ENCODE measurements around the gene FAM89A. TPM values are rescaled to one million over a fixed set of nuclear protein-coding genes. Genes with fewer than 3 reads are reported as not detected.
A peak's percentile ranks its signal among the peaks of the same experiment; 100 is the strongest.
"Not testable (repeated sequence)": the region's sequence is repeated elsewhere in the genome, so short reads cannot be mapped to it uniquely, and the experiment has no call there.

Gene FAM89A
- total RNA-seq, 1 donor from 2014 or later, result 181 TPM

DNA sequence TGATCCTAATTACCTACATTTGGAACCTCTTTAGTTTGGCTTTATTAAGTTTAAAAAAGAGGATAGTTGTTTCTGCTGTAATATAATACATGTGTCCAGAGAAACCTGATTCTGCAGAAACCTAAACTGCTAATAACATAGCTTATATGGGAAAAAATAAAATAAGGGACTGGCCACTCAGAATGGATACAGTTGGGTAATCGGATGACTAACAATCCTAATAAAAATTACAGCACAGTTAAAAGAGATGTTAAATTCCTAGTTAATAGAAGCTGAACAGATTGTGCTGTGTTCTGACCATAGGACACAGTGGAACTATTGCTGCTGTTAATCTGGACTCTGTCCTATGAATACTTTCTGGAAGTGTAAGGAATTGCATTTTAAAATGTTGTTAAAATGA, 45.2 kb downstream of the FAM89A start:
- no peak for DNase-seq (ENCODE audit: low spot score)

DNA sequence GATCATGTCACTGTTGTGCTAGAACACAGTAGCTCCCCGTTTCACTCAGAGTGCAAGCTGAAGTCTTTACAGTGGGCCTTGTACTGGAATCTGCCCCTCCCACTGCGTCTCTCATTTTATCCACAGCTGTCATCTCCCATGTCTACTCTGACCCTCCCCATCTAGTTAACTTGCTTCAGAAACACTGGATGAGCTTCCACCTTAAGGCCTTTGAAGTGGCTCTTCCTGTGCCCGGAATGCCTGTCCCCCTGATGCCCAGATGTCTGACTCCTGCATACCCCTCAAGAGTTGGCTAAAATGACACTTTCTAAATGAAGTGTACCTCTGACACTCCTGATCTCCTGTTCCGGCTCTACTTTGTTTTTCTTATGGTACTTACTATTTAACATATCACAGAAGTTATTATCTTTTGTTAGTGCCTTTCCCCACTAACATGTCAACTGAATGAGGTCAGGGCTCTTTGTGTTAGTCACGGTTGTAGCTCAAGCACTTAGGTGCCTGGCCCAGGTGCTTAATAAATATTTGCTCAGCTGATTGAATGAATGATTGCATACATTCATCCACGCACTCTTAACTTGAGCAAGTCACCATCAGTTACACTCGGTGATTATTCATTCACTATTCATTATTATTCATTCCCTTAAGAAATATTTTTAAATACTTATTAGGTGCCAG, 47.8 kb downstream of the FAM89A start:
- DNase-seq (ENCODE audit: low spot score), result no peak

DNA sequence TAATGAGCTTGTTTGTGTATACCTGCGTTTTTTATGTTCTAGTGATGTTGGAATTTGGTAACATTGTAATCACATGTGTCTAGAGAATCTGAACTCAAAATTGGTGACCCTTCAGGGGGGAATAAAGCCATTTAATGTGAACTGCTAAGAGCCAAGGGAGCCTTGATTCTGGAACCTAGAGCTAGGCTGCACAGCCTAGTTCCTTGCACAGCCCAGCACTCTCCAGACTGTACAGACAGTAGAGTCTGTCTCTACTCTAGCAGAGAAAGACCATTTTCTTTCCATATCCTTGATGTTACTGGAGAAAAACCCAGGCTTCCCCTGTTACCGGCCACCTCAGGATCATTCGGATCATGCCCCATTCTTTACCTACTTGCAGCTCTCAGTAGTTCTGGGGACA, 52.6 kb downstream of the FAM89A start:
- no peak for DNase-seq (ENCODE audit: low spot score)

DNA sequence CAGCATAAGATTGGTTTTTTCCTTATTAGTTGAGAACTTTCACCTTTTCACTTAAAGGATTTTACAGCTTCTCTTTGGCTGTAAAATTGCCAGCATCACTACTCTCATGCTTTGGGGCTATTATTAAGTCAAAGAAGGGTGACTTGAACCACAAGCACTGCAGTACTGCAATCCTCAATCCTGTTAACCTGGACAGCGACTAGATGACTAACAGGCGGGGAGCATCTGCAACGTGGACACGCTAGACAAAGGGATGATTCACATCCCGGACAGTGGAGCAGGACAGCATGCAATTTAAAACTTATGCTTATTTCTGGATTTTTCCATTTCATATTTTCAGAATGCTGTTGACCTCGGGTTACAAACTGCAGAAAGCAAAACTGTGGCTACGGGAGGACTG, 53.1 kb downstream of the FAM89A start:
- DNase-seq (ENCODE audit: low spot score), result no peak

DNA sequence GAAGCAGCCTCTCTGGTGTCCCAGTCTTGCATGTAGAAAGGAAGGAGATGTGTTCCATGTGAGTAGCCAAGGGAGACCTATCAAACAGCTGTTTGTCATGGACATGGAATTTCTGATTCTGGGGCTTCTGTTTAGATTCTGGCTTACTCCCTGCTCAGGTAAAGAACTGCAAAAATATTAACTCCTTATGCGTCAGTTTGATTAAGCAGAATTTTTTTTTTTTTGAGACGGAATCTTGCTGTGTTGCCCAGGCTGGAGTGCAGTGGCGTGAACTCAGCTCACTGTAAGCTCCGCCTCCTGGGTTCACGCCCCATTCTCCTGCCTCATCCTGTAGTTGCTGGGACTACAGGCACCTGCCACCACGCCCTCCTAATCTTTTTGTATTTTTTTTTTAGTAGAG, 54.3 kb downstream of the FAM89A start:
- DNase-seq (ENCODE audit: low spot score), result no peak

DNA sequence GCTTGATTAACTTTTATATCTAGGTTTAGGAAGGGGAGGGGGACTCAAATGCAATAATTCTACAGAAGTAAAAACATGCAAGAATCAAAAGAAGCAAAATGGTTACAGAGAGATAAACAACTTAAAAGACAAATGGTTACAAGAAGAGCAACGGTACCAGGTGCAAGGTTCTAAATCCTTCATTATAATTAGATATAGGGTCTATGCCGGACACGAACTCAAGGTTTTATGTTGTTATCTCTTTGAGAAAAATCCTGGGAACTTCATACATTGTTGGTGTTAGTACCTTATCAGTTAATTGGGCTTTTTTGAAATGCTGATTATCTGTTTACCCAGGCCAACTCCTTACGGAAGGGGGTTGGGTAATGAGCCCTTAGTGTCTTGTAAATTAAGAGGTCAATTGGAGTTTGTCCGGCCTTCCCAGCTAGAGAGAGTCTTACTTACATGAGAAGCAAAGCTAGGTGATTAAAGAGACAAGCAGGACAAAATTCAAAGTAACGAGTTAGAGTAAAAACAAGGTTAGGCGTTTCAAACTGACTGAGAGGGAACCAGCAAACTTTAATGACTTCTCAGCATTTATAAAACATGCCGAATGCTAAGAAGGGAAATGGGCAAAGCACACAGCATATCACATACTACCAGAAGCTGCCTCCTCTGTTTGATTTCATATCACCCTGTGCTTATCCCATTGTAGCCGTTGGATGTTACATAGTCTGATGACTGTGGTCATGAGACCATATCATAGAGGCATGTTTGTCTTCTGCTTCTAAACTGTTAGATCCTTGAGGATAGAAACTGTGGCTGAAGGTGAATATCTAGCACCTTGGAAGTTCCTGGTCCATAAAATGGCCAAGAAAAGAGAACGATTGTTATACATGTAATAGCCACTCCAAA, 55.2 kb downstream of the FAM89A start:
- not testable (repeated sequence) for DNase-seq (ENCODE audit: low spot score)

DNA sequence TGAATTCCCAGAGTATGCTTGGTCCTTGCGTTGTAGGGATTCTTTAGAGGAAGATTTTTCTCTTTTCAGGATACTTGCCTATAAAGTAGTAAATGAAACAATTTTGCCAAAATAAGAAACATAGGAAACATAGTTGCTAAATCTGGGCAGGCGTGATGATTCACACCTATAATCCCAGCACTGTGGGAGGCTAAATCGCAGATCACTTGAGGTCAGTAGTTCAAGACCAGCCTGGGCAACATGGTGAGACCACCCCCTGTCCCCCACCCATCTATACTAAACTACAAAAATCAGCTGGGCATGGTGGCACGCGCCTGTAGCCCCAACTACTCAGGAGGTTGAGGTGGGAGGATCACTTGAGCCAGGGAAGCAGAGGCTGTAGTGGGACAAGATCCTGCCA, 56.2 kb downstream of the FAM89A start:
- no peak for DNase-seq (ENCODE audit: low spot score)

DNA sequence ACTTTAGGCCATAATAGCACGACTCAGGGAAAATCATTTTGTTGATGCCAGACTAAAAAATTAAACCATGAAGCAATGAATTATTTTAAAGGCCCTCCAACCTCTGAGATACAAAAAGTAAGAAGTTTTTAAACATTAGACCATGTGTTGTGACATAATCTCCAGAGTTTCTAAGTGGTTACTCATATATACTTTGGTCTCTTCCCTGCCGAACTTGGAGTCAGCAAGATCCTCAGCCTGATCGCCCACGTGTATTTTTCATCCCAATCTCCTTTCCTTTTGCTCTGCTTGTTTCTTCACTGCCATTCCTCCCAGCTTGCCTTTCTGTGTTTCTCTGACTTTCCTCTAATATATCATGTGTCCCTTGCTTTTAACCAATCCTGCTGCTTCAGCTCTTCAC, 57.4 kb downstream of the FAM89A start:
- no peak for DNase-seq (ENCODE audit: low spot score)

DNA sequence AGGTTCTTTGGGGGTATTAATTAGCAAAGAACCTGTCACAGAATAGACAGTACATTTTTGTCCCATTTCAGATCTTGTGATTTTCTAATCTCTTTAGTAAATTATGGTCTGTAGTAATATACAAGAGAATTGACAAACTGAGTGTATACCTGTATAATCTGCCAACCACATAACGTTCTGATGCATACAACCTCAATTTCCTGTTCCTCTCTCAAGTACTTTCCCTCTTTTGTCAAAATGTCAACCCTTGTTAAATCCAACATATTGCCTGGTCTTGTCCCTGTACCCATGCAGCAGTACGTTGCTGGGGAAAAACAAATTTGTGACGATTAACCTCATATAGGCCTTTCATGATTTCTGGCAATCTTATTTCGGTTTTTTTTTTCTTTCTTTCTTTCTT, 60.1 kb downstream of the FAM89A start:
- no peak for DNase-seq (ENCODE audit: low spot score)

DNA sequence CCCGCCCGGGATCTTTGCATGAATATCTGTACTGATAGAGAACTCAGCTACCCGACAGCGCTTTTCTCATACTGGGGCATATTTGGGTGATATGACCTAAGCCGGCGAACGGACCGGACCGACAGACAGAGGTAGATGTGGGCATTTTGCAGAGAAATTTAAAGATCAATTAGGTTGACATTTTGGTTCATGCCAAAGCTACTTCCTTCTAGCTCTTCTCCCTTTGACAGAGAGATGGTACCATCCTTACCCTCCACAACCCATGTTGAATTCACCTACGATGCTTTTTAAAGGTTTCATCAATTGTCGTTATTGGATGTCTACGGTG, 60.7 kb downstream of the FAM89A start:
- DNase-seq (ENCODE audit: low spot score), result no peak

DNA sequence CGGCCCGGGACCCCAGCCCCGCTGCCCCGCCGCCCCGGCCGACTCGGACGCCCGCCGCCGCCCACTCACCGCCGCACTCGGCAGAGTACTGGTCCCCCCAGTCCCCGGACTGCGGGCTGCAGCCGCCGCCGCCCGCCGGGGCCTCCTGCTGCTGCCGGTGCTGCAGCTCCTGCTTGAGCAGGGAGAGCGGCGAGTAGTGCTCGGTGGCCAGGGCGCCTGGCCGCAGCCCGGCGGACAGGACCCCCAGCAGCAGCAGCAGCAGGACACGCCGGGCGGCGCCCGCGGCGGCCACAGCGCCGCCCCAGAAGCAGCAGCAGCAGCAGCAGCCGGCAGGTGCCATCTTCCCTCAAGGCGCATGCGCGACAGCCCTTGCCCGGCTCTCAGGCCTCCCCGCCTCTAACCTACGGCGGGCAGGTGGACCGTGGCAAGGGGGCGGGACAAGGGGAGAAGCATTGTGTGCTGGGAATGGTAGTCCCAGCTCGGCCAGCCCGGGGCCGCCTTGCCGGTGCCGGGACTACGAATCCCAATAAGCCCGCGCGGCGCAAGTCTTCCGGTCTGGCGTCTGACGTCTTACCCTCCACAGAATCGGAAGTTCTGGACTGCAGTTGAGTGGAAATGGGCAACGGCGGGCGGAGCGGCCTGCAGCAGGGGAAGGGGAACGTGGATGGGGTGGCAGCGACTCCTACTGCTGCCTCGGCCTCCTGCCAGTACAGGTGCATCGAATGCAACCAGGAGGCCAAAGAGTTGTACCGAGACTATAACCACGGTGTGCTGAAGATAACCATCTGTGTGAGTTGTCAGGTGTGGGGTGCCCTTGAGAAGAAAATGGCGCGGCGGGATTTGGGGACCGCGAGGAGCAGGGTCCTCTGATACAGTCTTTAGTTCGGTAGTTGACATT, 61.3 kb downstream of the FAM89A start, which contains the start of the genes ARV1 and TTC13:
ARV1 (plus strand) TSS at position 604 of the 898 bp plus-strand sequence; CDS start at position 616, 12 bp downstream.
TTC13 (minus strand) TSS at position 371 of the 898 bp plus-strand sequence; CDS start at position 340, 31 bp downstream.
- DNase-seq (ENCODE audit: low spot score), result peak; percentile 99

DNA sequence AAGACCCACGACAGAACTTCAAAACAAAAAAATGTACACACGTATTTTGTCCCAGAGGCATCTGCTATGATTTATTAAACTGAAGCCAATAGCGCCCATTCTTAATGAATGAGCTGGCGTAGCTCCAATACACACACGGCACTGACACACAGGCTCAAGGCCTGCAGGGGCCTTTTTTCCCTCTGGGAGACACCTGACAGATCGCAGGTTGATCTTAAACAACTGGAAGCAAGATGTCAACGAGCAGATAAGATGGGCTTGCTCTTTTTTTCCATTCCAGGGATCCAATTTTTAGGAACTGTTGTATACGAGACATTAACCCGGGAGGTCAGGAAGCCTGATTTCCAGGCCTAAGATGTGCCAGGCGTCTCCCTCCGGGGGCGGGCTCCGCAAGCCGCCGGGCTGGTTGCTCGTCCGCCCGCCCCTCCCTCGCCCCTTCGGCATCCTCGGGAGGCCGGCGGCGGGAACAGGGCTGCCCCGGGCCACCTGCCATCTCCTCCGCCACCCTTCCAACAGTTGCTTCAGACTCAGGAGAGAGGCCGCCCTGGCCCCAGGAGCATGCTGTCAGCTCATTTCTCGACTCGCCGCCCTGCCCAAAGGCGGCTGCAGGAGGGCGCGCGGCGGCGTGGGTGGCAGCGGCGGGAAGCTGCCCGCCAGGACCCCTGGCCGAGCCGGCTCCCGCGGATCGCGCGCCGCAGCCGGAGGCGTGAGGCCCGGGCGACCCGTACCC, 62.1 kb downstream of the FAM89A start:
- DNase-seq (ENCODE audit: low spot score), result no peak

DNA sequence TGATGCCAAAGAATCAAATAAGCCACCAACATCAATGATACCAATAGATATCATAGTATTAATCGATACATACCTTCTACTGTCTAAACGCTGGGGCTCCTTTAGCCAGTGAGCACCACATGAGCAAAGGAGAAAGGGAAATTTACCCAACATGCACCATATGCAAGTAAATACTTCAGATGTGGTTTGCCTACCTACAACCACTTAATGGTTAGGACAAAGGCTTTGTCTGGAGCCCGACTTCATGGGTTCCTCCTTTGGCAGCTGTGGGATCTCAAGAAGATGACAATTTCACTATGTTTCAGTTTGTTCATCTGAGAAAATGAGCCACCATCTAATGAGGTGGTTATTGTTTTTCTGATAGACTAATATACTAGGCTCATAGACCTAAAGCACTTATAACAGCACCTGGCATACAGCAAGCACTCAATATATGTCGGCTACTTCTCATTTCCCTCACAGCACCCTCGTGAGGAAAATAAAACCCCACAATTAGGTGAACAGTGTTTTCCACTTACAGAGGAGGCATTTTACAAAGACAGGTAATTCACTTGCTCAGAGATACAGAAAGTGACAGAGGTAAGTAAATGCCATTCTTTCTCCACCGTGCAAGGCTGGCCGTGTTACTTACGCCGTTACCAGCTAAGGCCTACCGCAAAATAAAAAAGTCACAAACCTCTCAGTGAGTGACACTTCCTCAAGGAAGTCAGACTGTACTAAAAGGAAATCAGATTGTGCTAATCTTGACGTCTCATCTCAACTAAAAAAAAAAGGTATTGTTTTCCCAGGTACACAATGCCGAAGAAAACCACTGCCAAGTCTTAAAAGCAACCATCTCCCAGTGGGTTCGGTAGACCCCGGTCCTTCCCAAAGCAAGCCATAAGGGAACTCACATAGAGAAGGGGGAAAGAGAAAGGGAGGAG, 63.0 kb downstream of the FAM89A start:
- DNase-seq (ENCODE audit: low spot score), result no peak

DNA sequence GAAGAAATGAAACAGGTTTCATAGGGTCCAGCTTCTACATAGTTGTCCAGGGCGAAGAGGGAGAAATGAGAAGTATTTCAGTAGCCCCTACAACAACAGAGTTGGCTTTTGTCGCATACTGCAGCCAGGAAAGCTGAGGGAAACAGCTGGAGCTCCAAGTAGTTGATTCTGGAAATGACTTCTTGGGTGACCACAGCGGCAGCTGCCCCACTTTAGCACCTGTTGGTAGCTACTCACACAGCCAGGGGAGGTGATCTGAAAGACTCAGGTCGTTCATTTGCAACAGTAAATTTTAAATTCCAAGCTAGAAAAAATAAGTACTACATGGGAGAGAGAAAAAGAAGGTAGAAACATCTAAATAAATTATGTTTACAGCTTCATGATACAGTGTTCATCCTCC, 63.7 kb downstream of the FAM89A start:
- DNase-seq (ENCODE audit: low spot score), result no peak

DNA sequence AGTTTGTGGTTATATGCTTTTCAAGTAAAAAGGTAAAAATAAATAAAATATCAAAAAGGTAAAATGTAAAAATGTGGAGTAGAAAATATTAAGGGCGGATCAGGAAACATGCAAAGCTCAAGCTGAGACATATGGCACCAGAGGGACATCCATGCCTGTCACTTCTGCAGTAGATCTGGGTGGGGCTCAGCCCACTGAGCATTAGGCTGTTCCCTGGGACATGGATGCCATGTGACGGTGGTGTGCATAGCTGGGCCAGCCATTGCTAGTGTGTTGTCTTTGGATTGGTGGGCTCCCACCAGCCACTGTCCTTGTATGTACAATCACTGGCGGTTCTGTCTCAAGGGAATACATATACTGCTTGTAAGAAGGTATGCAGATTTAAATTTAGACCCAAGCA, 64.4 kb downstream of the FAM89A start:
- no peak for DNase-seq (ENCODE audit: low spot score)

DNA sequence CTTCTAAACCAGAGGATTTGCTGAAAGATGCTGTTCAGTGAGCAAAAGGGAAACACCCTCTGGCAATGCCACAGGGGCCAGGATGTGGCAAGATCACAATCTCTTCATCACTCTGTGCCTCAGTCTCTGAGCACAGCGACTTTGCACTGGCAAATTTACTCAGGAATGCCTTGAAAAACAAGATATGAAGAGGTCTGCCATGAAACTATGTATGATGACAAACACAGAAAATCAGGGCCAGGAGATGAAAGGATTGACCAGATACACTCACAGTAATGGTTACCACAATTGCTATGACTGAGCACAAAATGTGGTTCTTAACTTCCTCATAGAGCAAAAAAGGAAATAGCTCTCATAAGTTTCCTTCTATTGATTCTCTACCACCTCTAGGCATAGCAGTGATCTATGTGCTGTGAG, 67.2 kb downstream of the FAM89A start:
- no peak for DNase-seq (ENCODE audit: low spot score)

DNA sequence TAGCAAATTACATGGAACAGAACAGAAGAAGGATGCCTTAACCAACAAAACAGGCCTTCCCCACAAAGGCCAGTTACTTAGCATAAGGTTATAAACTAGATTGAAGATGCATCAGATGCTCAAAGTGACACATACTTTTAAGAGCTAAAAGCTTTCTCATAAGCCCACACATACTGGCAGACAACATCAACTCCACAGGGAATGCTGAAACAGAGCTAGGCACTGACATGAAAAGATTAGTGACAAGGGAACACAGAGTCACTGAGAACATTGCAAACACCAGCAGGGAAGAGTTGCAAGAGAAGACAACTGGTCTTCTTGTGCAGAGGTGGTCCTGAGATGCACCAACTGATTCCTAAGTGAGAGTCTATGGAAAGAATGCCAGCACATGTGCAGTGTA, 68.3 kb downstream of the FAM89A start:
- no peak for DNase-seq (ENCODE audit: low spot score)

DNA sequence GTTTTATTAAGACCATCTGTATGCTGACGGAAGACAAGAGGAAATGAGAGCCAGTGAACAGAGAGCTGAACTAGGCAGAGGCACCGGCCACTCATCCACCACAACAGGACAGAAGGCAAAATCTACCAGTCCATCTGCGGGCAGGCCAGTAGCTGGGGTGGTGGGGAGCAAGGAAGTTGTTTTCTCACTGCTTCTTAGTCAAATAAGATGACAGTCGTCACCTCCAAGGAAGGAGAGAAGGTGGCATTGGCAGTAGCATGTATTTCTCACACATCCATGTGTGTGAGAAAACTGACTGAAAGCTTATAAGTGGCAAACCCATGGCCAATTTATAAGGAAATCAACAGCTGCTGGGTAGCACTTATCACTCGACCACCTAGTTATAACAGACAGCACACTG, 69.6 kb downstream of the FAM89A start:
- DNase-seq (ENCODE audit: low spot score), result no peak

All from mesenteric fat pad (tissue), 1 donor.